ENCODE results near the gene CLIC5.
A peak's percentile ranks its signal among the peaks of the same experiment; 100 is the strongest.
"Not testable (repeated sequence)": the region's sequence is repeated elsewhere in the genome, so short reads cannot be mapped to it uniquely, and the experiment has no call there.

Gene CLIC5

GRCh38 chr6:45959534-45960145, 56.0 kb downstream of the CLIC5 start:
- peak; percentile 63 for DNase-seq

- no peak for DNase-seq
These were observed 59.0 kb downstream of the CLIC5 start for GRCh38 chr6:45956663-45957062.

- DNase-seq: no peak
These were observed 59.5 kb downstream of the CLIC5 start for GRCh38 chr6:45956176-45956575.

GRCh38 chr6:45955597-45955996, 60.1 kb downstream of the CLIC5 start:
- DNase-seq: no peak

- DNase-seq: no peak
These were observed 63.1 kb downstream of the CLIC5 start for GRCh38 chr6:45952546-45952945.

GRCh38 chr6:45952168-45952529, 63.5 kb downstream of the CLIC5 start:
- no peak for DNase-seq

- peak; percentile 19 for DNase-seq
These were observed 64.1 kb downstream of the CLIC5 start for GRCh38 chr6:45951321-45952167.

GRCh38 chr6:45949256-45949655, 66.4 kb downstream of the CLIC5 start:
- no peak for DNase-seq

- no peak for DNase-seq
These were observed 67.9 kb downstream of the CLIC5 start for GRCh38 chr6:45947807-45948206.

GRCh38 chr6:45946887-45947286, 68.8 kb downstream of the CLIC5 start:
- peak; percentile 67 for DNase-seq

- peak; percentile 90 for DNase-seq
These were observed 69.3 kb downstream of the CLIC5 start for GRCh38 chr6:45946352-45946751.

- DNase-seq: no peak
These were observed 72.7 kb downstream of the CLIC5 start for GRCh38 chr6:45942953-45943352.

GRCh38 chr6:45933855-45934254, 81.8 kb downstream of the CLIC5 start:
- no peak for DNase-seq

- DNase-seq: no peak
These were observed 84.4 kb downstream of the CLIC5 start for GRCh38 chr6:45931232-45931631.

- DNase-seq: peak; percentile 57
These were observed 85.1 kb downstream of the CLIC5 start for GRCh38 chr6:45930420-45931040.

GRCh38 chr6:45929421-45930361, 86.0 kb downstream of the CLIC5 start:
- peak; percentile 20 for DNase-seq

GRCh38 chr6:45928721-45929305, 86.8 kb downstream of the CLIC5 start:
- no peak for DNase-seq

GRCh38 chr6:45927421-45928320, 88.0 kb downstream of the CLIC5 start:
- no peak for DNase-seq

GRCh38 chr6:45926423-45926822, 89.2 kb downstream of the CLIC5 start:
- DNase-seq: not testable (repeated sequence)

- DNase-seq: no peak
These were observed 90.8 kb downstream of the CLIC5 start for GRCh38 chr6:45924763-45925342.

GRCh38 chr6:45923831-45924391, 91.7 kb downstream of the CLIC5 start:
- DNase-seq: peak; percentile 69
